GM19239 (cell line): ENCODE data around the gene NOD1.
"Not testable (repeated sequence)": the region's sequence is repeated elsewhere in the genome, so short reads cannot be mapped to it uniquely, and the experiment has no call there.

Source experiments
- DNase-seq: peaks from one replicate; pipeline ENCODE4 v3.0.0; 2011; ENCODE audit warnings: low spot score; ENCODE audit not compliant: insufficient read length
- FAIRE-seq: peaks from 2 replicates; lab custom pipeline; 2011; peaks lifted over from hg19 to GRCh38; lab: Jason Lieb, UNC

NOD1 gene

DNA sequence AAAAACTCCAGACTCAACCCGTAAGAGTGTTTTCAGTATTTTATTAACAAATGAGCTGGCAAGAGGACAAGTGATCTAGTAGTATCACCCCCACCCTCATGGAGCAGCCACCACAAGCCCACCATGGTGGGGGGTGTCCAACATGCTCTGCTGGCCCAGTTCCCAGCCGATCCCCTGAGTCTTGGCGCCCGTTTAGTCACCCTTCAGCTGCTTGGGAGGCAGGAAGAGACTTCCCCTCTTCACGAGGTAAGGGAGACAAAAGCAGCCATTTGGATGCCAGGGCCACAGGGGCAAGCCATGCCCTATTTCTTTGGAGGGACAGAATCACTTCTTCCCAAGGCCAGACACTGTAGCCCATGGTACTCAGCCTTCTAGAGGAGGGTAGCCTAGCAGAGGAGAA lies 54.1 kb downstream of the NOD1 start:
- FAIRE-seq (no peak), DNase-seq (no peak)

DNA sequence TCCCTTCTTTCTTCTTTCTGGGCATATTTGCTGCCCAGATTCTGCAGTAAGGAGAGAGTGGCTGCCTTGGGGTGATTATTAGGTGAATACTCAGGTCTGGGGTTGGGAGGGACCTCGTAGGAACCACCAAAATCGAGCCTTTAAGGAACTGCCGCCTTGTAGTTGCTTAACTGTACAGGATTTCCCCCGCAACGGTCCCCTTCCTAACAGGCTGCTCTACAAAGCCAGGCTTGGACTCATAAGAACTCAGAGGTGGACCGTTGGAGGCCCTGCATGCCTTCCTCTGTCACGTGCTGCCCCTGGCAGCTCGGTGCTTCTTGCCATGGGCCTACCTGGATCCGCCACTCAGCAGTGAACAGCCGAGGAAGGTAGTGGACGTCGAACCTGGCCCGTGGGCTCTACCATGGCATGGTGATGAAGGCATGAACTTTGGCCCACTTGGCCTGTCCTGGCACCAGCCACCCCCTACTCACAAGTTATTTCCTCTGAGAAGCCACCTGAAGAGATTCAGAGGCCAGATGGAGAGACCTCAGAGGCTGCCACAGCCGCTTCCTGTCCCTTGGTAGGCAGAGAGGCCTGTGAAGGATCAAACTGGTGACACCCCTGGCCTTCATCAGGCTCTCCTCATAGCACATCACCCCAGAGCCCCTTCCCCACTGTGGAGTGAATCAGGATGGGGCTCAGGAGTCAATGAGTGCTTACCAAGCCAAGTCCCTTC lies 54.6 kb downstream of the NOD1 start:
- DNase-seq (no peak), FAIRE-seq (no peak)

DNA sequence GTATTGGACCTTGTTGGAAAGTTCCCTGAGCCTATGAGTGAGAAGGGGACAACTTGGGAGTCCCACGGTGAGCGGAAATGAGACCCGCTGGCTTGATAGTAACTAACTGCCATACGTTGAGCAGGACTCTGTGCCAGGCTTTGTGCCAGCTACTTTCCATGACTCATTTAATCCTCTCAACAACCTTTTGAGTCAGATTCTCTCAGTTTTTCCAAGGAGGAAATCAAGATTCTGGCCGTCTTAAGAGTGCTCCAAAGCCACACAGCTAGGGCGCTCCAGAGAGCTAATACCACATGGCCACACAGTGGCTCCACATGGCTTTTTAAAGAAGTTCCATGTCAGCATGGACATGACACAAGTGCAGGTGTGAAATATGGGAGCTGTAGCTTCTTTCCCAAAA lies 55.7 kb downstream of the NOD1 start:
- DNase-seq (no peak), FAIRE-seq (no peak)

DNA sequence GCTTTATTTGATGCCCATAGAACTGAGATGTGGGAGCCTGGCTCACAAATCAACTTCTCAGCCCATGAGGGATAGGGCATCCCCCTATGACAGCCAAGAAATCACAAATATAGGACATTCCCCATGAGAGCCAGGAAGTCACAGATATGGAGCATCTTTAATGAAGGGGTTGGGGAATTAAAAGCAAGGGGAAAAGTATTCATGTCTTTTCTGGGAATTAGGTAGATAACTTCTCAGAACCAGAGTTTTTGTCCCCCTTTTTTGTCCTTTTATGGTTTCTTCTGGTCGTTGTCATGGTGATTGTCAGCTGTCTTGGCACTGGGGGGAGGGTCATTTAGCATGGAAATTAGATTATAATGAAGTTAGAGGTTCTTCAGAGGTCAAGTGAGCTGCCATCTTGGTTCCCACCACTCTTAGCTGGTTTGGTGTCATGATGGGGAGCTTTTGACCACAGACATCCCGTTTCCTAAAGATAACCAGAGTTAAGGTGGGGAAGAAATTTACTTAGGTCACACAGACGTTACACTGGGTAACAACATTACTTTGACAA lies 56.9 kb downstream of the NOD1 start:
- FAIRE-seq (no peak), DNase-seq (no peak)

DNA sequence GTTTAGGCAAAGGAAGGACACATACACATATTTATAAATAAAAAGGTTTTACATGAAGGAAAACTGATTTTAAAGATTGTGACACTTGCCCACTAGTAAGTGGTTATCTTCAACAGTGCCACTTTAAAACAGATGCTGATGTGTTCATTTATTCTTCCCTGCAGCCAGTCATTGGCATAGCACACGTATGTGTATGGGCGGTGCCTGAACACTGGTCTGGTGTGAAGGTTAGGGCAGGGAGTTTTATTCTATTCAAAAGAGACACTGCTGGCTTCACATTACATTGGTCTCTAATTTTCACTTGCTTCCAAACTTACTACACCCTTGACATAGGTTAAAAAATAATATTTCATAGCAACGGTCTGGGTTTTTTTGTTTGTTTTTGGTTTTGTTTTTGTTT lies 57.9 kb downstream of the NOD1 start:
- DNase-seq = no peak
- FAIRE-seq = no peak

DNA sequence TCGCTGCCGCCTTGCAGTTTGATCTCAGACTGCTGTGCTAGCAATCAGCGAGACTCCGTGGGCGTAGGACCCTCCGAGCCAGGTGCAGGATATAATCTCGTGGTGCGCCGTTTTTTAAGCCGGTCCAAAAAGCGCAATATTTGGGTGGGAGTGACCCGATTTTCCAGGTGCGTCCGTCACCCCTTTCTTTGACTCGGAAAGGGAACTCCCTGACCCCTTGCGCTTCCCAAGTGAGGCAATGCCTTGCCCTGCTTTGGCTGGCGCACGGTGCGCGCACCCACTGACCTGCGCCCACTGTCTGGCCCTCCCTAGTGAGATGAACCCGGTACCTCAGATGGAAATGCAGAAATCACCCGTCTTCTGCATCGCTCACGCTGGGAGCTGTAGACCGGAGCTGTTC lies 58.5 kb downstream of the NOD1 start:
- DNase-seq, FAIRE-seq: not testable (repeated sequence)

DNA sequence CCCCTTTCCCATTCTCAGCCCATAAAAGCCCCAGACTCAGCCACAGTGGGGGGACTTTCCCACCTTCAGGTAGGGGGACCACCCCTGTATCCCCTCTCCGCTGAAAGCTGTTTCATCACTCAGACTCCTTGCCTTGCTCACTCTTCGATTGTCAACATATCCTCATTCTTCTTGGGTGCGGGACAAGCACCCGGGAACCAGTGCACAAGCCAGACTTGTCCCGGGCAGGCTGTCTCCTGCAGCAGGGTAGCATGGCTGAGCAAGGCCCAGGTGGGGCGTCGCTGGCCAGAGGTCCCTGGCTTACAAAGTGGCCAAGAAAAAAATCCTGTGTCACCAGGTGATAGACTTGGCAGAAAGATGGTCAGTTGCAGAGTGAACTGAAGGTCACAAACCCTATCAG lies 64.7 kb downstream of the NOD1 start:
- DNase-seq = no peak
- no peak for FAIRE-seq

DNA sequence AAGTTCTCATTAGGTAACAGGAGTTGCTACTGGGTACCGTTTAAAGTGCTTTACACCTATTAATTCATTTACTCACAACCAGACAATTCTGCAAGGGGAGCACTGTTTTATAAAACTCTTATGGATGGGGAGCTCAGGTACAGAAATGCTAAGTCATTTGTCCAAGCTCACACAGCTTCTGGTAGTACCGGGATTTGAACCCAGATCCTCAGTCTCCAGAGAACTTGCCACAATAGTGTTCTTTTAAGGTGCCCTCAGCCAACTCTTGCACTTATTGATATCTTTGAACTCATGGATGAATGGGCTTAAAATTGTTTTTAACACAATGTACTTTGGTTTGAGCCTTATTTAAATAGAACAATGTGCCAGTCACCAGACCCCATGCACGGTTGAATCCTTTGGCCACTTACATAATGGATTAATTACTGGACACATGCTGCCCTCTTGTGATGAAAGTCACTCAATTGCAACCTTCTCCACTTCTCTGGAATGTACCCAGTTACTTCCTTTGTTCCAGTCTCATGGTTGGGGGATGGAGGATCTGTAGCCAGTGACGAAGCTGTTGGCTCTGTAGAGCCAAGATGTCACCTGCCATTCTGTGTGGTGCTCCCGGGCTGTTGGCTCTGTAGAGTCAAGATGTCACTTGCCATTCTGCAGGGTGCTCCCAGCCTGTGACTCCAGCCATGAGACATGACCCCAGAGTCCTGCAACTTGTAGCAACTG lies 65.6 kb downstream of the NOD1 start:
- DNase-seq (no peak), FAIRE-seq (peak; percentile 80)

DNA sequence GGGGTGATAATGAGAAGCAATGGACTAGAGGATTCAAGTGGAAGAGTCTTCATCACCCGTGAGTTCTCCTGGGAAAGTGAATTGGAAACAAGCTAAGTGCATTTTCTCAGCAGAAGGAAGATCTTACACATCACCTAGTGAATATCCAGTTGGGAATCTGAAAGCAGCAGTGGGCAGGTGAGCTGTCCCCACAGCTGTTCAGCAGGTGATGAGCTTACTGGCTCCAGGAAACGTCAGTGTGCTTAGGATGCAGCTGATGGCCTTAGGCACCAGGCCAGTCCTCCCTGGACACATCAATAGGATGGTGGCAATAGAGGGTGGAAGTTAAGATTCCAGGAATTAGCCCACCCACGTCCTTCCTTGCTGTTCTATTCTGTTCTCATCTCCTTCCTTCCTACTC lies 66.7 kb downstream of the NOD1 start:
- FAIRE-seq (no peak), DNase-seq (no peak)

DNA sequence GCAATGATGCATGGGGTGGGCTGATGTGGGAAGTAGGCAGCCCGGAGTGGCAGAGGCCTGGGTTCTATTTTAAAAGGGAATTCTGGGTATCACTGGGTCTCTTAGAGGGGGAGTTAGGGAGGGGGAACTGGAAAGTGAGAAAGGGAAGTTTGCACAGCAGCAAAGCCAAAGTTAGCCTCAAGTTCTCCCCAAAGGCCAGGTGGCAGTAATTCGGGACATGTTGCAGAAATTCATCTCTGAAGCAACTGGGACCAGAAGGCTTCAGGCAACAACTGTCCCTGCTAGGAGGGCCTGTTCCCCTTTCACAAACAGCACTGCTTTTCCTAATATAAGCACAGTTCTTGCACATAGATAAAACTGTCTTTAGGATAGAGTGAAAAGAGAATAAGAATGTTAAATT lies 67.4 kb downstream of the NOD1 start:
- DNase-seq = no peak
- no peak for FAIRE-seq

DNA sequence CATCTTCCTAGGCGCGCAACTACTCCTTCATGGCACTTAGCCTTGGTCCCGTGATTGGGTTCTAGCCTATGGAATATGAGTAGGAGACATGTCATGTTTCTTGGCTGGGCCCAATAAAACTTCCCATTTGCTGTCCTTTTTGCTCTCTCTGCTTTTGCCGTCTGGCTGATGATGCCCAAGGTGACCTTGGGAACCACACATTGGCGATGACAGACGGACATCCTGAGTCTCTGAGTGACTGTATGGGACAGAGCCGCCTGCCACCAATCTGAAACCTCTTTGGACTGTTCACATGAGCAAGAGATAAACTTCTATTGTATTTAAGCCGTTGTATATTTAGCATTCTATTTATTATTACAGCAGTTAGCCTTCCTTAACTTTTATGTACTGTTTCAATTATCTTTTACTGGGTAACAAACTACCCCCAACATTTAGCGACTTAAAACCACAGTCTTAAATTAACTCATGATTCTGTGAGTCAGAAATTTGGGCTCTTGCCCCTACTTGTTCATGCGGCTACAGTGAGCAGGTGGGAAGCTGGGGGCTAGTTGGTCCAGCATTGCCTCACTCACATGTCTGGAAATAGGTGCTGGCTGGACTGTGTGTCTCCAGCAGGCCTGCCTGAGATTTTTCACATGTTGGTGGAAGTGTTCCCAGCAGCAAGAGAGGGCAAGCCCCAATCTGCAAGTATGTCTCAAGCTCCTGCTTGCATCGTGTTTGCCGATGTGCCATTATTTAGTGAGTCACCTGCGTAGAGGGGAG lies 71.7 kb downstream of the NOD1 start:
- FAIRE-seq = no peak
- DNase-seq = no peak

DNA sequence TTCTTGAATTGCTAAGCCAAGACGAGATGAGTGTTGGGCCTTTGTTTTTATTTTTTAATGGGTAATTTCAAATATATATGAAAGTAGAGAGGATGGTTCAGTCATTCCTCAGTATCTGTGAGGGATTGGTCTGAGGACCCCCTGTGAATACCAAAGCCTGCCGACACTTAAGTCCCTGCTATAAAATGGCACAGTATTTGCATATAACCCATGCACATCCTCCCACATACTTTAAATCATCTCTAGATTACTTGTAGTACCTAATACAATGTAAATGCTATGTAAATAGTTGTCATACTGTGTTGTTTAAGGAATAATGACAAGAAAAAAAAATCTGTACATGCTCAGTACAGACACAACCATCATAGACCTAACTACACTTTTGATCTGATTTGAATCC lies 73.4 kb downstream of the NOD1 start:
- FAIRE-seq (no peak), DNase-seq (no peak)

DNA sequence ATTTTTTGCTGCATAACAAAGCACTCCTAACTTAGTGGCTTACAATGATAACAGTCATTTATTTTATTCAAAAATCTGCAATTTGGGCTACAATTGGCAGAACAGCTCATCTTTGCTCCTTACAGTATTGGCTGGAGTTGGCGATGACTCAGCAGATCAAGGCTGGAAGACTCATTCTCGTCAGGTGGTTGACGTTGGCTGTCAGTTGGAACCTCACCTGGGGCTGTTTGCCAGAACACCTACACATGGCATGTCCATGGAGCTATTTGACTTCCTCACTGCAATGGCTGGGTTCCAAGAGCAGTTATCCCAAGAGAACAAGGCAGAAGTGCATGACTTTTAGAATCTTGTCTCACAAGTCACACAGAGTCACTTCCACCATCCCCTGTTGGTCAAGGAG lies 75.1 kb downstream of the NOD1 start:
- FAIRE-seq (no peak), DNase-seq (no peak)

DNA sequence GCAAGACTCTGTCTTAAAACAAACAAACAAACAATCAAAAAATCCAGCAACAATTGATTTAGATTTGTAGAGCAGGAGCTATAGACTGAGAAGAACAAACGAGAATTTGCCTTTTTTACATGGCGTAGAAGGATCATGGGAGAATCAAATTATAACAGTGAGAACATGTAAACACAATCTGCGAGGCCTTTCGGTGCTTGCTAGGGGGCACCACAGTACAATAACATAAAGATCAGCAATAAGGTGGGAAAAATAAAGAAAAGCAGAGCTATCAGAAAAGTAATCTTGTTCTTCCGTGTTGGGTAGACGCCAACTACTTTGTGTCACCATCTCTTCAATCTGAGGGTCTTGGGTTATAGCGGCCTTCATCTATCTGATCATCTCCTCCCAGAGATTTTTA lies 82.2 kb downstream of the NOD1 start:
- FAIRE-seq (no peak), DNase-seq (no peak)

DNA sequence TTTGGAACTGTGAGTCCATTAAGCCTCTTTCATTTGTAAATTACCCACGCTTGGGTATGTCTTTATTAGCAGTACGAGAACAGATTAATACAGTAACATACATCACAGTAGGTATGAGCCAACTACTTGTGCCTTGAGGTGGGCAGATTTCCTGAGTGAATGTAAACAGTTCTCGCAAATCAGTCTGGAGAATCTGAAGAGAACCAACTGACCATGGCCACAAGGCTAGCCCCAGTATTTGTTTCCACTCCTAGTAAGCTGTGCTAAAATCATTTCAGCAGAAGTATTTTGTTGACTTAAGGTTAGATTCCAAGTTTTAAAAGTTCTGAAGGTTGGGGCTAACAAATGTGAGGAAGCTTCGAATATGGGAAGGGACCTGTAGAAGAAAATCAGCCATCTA lies 82.9 kb downstream of the NOD1 start:
- FAIRE-seq (no peak), DNase-seq (no peak)

DNA sequence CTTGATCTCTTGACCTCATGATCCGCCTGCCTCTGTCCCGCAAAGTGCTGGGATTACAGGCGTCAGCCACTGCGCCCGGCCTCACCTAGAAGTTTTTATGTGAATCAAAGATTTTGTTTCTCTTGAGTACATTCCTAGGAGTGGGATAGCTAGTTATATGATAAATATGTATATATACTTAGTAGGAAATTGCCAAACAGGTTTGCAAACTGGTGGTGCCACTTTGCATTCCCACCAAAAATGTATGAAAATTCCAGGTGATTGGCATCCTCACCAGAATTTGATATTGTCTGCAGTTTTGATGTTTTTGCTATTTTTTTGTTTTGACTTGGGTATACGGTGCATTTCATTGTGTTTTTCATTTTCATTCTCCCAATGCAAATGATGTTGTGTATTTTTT lies 86.8 kb downstream of the NOD1 start:
- DNase-seq (no peak), FAIRE-seq (peak; percentile 40)

DNA sequence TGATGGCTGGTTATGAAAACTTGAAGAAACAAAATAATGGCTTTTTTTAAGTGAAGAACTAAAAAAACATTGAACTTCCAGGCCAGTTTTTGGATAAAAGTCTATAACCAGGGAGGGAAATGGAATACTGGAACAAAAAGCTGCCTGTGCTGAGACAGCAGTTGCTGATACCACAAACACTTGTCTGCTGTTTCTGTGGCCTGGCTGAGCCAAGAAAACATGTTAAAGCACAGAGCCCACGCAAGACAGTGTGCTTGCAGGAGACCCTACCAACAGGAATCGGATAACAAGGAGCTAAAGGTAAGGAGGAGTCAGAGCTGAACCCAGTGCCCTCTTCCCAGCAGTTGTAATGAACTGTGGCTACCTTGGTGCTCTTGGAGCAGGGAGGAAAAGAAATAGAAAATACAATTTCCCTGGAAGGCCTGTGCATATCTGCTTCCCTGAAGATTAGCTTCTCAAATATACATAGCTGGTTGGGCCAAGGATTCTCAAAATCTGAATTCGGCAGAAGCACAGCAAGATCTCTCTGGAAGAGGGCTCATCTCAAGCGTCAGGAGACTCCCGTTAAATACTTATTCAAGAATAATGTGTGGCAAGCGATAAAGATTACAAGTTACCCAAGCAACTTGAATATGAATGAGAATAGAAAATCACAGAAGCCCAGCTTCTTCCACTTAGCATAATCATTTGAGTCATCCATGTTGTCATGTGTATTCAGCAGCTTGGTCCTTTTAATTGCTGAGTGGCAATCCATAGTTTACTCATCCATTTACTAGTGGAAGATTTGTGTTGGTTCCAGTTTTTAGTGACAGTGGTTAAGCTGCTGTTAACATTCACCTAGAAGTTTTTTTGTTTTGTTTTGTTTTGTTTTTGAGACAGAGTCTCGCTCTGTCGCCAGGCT lies 87.6 kb downstream of the NOD1 start:
- DNase-seq = no peak
- FAIRE-seq = peak; percentile 21

DNA sequence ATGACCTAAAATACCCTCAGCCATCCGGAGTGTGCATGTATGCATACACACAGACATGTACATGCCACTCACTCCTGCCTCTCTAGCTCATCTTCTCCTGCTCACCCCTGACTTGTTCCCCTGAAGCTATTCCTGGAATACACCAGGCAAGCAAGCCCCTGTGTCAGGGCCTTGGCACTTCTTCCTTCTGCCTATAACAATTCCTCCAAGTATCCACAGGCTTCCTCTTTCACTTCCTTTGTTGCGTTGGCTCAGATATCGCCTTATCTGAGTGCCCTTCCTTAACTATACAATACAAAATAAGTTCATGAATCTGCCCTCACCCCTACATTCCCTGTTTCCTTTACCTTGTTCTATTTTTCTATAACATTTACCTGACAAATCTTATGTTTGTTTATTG lies 88.8 kb downstream of the NOD1 start:
- no peak for FAIRE-seq
- DNase-seq = no peak

DNA sequence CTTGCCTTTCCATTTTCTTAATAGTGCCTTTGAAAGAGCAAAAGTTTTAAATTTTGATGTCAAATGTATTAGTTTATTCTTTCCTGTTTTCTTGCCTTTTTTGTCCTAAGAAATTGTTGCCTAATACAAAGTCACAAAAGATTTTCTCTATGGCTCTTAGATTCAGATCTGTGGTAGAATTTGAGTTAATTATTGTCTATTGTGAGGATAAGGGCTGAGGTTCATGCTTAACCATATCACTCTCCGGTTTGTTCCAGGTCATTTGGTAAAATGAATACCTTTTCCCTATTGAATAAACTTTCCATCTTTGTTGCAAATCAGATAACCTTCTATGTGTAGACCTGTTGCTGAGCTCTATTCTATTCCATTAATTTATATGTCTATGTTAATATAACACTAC lies 96.0 kb downstream of the NOD1 start:
- FAIRE-seq (no peak), DNase-seq (no peak)

DNA sequence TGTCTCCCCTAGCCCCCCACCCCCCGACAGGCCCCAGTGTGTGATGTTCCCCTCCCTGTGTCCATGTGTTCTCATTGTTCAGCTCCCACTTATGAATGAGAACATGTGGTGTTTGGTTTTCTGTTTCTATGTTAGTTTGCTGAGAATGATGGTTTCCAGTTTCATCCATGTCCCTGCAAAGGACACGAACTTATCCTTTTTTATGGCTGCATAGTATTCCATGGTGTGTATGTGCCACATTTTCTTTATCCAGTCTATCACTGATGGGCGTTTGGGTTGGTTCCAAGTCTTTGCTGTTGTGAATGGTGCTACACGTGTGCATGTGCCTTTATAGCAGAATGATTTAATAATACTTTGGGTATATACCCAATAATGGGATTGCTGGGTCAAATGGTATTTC lies 97.8 kb downstream of the NOD1 start:
- not testable (repeated sequence) for DNase-seq, FAIRE-seq
